ENCODE data around the gene SBF1. TPM values are rescaled to one million over a fixed set of nuclear protein-coding genes. Genes with fewer than 3 reads are reported as not detected.

SBF1 gene
- total and polyA plus RNA-seq, 2 donors (not counting 1 experiment from before 2014, with no cell fraction given) = 13.5 to 75.8 TPM

DNA sequence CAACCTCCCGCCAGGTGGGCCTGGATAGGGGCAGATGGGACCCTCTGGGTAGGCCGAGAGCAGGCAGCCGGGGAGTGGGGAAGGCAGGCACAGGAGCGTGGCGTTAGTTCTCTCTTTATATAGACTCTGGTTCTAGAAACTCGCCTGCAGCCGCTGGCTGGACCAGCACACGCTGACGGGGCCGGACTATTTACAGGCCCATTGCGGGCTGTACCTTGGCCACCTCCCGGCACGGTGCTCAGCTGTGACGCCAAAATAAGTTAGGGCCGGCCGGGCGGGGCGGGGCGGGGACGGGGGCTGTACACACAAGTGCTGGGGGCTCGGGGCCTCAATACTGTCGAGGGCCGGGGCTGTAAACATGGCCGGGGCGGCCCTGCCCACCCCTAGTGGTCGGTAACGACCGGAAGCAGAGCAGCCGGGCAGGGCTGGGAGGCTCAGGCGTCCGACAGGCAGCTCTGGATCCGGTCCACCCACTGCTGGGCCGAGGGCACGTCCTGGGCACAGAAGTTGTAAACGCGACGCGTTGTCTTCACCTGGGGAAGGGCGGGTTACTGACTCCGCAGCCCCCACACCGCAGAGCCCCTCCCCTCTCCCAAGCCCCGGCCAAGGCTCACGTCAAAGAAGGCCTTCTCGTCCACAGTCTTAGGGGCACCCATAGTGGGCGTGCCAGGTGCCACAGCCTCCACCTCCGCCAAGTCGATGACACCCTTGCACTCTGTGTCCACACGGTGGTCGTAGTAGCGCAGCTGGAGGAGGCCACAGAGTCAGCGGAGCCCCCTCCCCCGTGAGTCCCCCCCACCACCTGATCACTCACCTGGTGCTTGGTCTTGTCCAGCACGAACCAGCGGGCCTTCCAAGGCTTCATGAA is 27.9 kb downstream of the SBF1 start:
- no peaks in the 10 kb centered on the region for H3K9me3 ChIP-seq (ENCODE audit: control insufficient read depth, insufficient read depth, low read depth, low read length)
- H3K27ac ChIP-seq (ENCODE audit: insufficient read depth, low read length) = no peak overlapping the region
- H2AFZ ChIP-seq (ENCODE audit: low read length) = no peak overlapping the region
- no peak overlapping the region for H3K4me2 ChIP-seq (ENCODE audit: extremely low read depth, insufficient read depth, low read length)
- H4K20me1 ChIP-seq (ENCODE audit: control insufficient read depth, extremely low read depth, insufficient read depth, low read length) = no peaks in the 10 kb centered on the region
- H3K36me3 ChIP-seq (ENCODE audit: control insufficient read depth, insufficient read depth, low read length) = peaks cover 24% of the 10 kb centered on the region
- no peak overlapping the region for H3K4me3 ChIP-seq (replicated peaks in 1 of 4; ENCODE audit: control extremely low read depth in 1 of 4, insufficient read depth in 1 of 4, low read depth in 3 of 4, low read length in 4 of 4)
- H3K27me3 ChIP-seq (ENCODE audit: control insufficient read depth, insufficient read depth, low read length) = no peaks in the 10 kb centered on the region
- TF ChIP-seq, protein P1, sequence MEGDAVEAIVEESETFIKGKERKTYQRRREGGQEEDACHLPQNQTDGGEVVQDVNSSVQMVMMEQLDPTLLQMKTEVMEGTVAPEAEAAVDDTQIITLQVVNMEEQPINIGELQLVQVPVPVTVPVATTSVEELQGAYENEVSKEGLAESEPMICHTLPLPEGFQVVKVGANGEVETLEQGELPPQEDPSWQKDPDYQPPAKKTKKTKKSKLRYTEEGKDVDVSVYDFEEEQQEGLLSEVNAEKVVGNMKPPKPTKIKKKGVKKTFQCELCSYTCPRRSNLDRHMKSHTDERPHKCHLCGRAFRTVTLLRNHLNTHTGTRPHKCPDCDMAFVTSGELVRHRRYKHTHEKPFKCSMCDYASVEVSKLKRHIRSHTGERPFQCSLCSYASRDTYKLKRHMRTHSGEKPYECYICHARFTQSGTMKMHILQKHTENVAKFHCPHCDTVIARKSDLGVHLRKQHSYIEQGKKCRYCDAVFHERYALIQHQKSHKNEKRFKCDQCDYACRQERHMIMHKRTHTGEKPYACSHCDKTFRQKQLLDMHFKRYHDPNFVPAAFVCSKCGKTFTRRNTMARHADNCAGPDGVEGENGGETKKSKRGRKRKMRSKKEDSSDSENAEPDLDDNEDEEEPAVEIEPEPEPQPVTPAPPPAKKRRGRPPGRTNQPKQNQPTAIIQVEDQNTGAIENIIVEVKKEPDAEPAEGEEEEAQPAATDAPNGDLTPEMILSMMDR (conservative IDR thresholded peaks at IDR 0.05 in 1 of 2, IDR thresholded peaks at IDR 0.05 in 1 of 2; ENCODE audit: low read depth in 1 of 2, low read length in 2 of 2) = no peak
- no peak for TF ChIP-seq EZH2 (IDR thresholded peaks at IDR 0.05; ENCODE audit: low read length, missing control alignments)
- peaks cover 8% of the 10 kb centered on the region for H3K4me1 ChIP-seq (ENCODE audit: control insufficient read depth, extremely low read depth, insufficient read depth, low read length)
- DNase-seq (ENCODE audit: low read depth in 2 of 2) = no peak
- H3K9ac ChIP-seq (ENCODE audit: insufficient read depth, low read length) = no peak overlapping the region
- no peaks in the 10 kb centered on the region for H3K79me2 ChIP-seq (ENCODE audit: control insufficient read depth, insufficient read depth, low read length)

DNA sequence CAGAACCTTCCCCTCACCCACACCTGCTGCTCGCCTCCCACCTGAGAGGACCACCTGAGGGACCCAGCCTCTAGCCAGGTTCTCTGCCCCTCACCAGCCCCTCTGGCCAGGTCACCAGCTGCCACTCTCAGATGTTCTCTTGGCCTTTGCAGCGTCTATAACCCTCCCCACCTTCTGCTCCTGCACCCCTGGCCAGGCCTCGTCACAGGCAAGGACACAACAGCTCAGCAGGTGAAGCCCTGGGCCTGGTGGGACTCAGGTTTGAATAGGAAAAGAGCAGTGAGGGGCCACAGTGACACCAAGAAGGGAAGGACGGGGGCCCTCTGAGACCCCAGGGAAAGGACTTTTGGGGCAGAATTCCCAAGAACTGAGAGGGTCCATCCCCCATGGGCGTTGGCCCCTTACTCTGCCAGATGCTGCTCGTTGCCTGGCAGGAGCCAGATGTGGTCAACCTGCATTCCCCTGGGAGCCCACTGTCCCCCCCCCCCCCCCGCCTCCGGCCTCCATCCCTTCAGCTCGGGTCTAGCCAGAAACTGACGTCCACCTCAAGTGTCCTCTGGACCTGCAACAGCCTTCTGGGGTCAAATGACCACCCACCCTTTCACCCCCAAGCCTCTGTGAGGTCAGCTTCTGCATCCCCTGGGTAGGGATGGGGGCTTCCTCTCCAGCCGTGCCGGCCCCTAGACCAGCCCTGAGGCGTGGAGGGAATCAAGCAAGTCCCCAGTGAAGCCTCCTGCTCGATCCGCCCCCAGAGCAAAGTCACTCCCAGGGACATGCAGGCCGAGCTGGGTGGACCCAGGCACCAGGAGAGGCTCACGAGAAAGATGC is 28.7 kb downstream of the SBF1 start:
- Histone ChIP-seq H3K9ac (ENCODE audit: insufficient read depth, low read length) (no peak overlapping the region), H3K9me3 (ENCODE audit: control insufficient read depth, insufficient read depth, low read depth, low read length) (no peaks in the 10 kb centered on the region), H3K79me2 (ENCODE audit: control insufficient read depth, insufficient read depth, low read length) (no peaks in the 10 kb centered on the region), H3K27me3 (ENCODE audit: control insufficient read depth, insufficient read depth, low read length) (no peaks in the 10 kb centered on the region), H3K4me1 (ENCODE audit: control insufficient read depth, extremely low read depth, insufficient read depth, low read length) (peaks cover 8% of the 10 kb centered on the region), H3K4me3 (replicated peaks in 1 of 4; ENCODE audit: control extremely low read depth in 1 of 4, insufficient read depth in 1 of 4, low read depth in 3 of 4, low read length in 4 of 4) (no peak overlapping the region), H2AFZ (ENCODE audit: low read length) (no peak overlapping the region), H3K4me2 (ENCODE audit: extremely low read depth, insufficient read depth, low read length) (no peak overlapping the region), H3K27ac (ENCODE audit: insufficient read depth, low read length) (no peak overlapping the region), H3K36me3 (ENCODE audit: control insufficient read depth, insufficient read depth, low read length) (peaks cover 27% of the 10 kb centered on the region), H4K20me1 (ENCODE audit: control insufficient read depth, extremely low read depth, insufficient read depth, low read length) (no peaks in the 10 kb centered on the region)
- TF ChIP-seq EZH2 (IDR thresholded peaks at IDR 0.05; ENCODE audit: low read length, missing control alignments) = no peak
- TF ChIP-seq, protein P1 (conservative IDR thresholded peaks at IDR 0.05 in 1 of 2, IDR thresholded peaks at IDR 0.05 in 1 of 2; ENCODE audit: low read depth in 1 of 2, low read length in 2 of 2) = no peak
- no peak for DNase-seq (ENCODE audit: low read depth in 2 of 2)
